Hepatocyte (in vitro differentiated cells): ENCODE measurements around the gene TRPM6. TPM values are rescaled to one million over a fixed set of nuclear protein-coding genes. Genes with fewer than 3 reads are reported as not detected.
"Not testable (repeated sequence)": the region's sequence is repeated elsewhere in the genome, so short reads cannot be mapped to it uniquely, and the experiment has no call there.

Experiments
- DNase-seq: peaks from one replicate; pipeline ENCODE4 v3.0.0-alpha.2; 2016; ENCODE audit warnings: low spot score
- H2AFZ ChIP-seq: fragments of 200-600 bp; sonication (generic); 2 replicates; pipeline ENCODE4 v1.6.0; 2016; ENCODE audit warnings: antibody characterized with exemption, mild to moderate bottlenecking
- H3K27ac ChIP-seq: fragments of 200-600 bp; sonication (generic); 2 replicates; pipeline ENCODE4 v1.5.1; 2016; ENCODE audit warnings: mild to moderate bottlenecking
- H3K27me3 ChIP-seq: fragments of 200-600 bp; sonication (generic); 2 replicates; pipeline ENCODE4 v1.6.1; 2016
- H3K36me3 ChIP-seq: fragments of 200-600 bp; sonication (generic); replicated peaks from 2 replicates; pipeline ENCODE4 v1.5.1; 2016; ENCODE audit warnings: low read depth; ENCODE audit not compliant: insufficient read depth
- H3K4me1 ChIP-seq: fragments of 200-600 bp; sonication (generic); 2 replicates; pipeline ENCODE4 v1.5.1; 2016; ENCODE audit warnings: mild to moderate bottlenecking, moderate library complexity; ENCODE audit not compliant: insufficient read depth
- H3K4me2 ChIP-seq: fragments of 200-600 bp; sonication (generic); 2 replicates; pipeline ENCODE4 v1.6.0; 2016
- H3K4me3 ChIP-seq: fragments of 200-600 bp; sonication (generic); 2 replicates; pipeline ENCODE4 v1.5.1; 2016; ENCODE audit warnings: mild to moderate bottlenecking
- H3K79me2 ChIP-seq: fragments of 200-600 bp; sonication (generic); 2 replicates; pipeline ENCODE4 v1.6.0; 2017; ENCODE audit warnings: mild to moderate bottlenecking
- H3K9me2 ChIP-seq: fragments of 200-600 bp; sonication (generic); replicated peaks from 2 replicates; pipeline ENCODE4 v1.6.0; 2017; ENCODE audit warnings: mild to moderate bottlenecking; ENCODE audit not compliant: insufficient read depth
- H3K9me3 ChIP-seq: fragments of 200-600 bp; sonication (generic); 2 replicates; pipeline ENCODE4 v1.5.1; 2016; ENCODE audit warnings: low read depth, mild to moderate bottlenecking
- H4K20me1 ChIP-seq: fragments of 200-600 bp; sonication (generic); 2 replicates; pipeline ENCODE4 v1.6.0; 2016; ENCODE audit warnings: mild to moderate bottlenecking; ENCODE audit not compliant: insufficient read depth, poor library complexity, severe bottlenecking
- CTCF ChIP-seq: fragments of 200-600 bp; sonication (generic); IDR thresholded peaks from 2 replicates; pipeline ENCODE4 v1.5.1; 2016; ENCODE audit warnings: antibody characterized with exemption, mild to moderate bottlenecking; ENCODE audit not compliant: poor library complexity
- EZH2 ChIP-seq: fragments of 200-600 bp; sonication (generic); IDR thresholded peaks from 2 replicates; pipeline ENCODE4 v1.6.1; 2016; ENCODE audit warnings: antibody characterized with exemption, mild to moderate bottlenecking, borderline replicate concordance
- EZH2phosphoT487 ChIP-seq: fragments of 200-600 bp; sonication (generic); IDR thresholded peaks from one replicate; pipeline ENCODE4 v1.6.1; 2018; ENCODE audit warnings: antibody characterized with exemption, mild to moderate bottlenecking, low read depth, moderate library complexity; ENCODE audit not compliant: unreplicated experiment, severe bottlenecking
- WGBS: methylation state at CpG from one replicate; pipeline ENCODE4 v1.1.6; 2016; ENCODE audit warnings: low lambda C conversion rate; ENCODE audit errors: missing lambda C conversion rate; 5-methylcytosine and 5-hydroxymethylcytosine counted together
- polyA plus RNA-seq: library from polyadenylated mRNA; unstranded; fragments of >200 nt; fragmentation: Nextera tagmentation; extraction: Ambion mirVana; gene quantifications from 2 replicates; pipeline ENCODE4 v1.2.1, GENCODE V29; 2016
- total RNA-seq: library from RNA; depleted of rRNA; stranded (reverse); fragments of >200 nt; gene quantifications from 2 replicates; pipeline ENCODE4 v1.2.3, GENCODE V29; 2014

TRPM6 gene
- total and polyA plus RNA-seq, 2 experiments from 2014 or later: 3.7 to 19.0 TPM

- Histone ChIP-seq H3K4me2 (no peak overlapping the region), H2AFZ (no peak overlapping the region), H3K36me3 (no peaks in the 10 kb centered on the region), H3K27me3 (no peaks in the 10 kb centered on the region), H4K20me1 (no peaks in the 10 kb centered on the region), H3K79me2 (no peaks in the 10 kb centered on the region), H3K4me3 (no peak overlapping the region), H3K27ac (no peak overlapping the region), H3K9me3 (no peaks in the 10 kb centered on the region), H3K4me1 (no peaks in the 10 kb centered on the region), H3K9me2 (no peaks in the 10 kb centered on the region)
- 86% methylated on average over 3 of the region's 3 CpGs for WGBS
- DNase-seq: no peak
- TF ChIP-seq EZH2: no peak
These were observed 19.4 kb upstream of the TRPM6 start for GRCh38 chr9:74907085-74907484.

GRCh38 chr9:74901001-74901400 is 13.3 kb upstream of the TRPM6 start:
- Histone ChIP-seq H3K36me3 (no peaks in the 10 kb centered on the region), H2AFZ (no peak overlapping the region), H3K27me3 (no peaks in the 10 kb centered on the region), H3K4me2 (no peak overlapping the region), H4K20me1 (no peaks in the 10 kb centered on the region), H3K9me2 (no peaks in the 10 kb centered on the region), H3K9me3 (no peaks in the 10 kb centered on the region), H3K4me3 (no peak overlapping the region), H3K79me2 (no peaks in the 10 kb centered on the region), H3K27ac (no peak overlapping the region), H3K4me1 (peaks cover 11% of the 10 kb centered on the region)
- TF ChIP-seq EZH2phosphoT487 (no peak), CTCF (no peak), EZH2 (no peak)
- DNase-seq: peak; percentile 34

- WGBS: 93% methylated on average over 3 of the region's 3 CpGs
- not testable (repeated sequence) for H3K9me3 ChIP-seq
- peaks cover 21% of the 10 kb centered on the region for H3K79me2 ChIP-seq
These were observed 728 bp upstream of the TRPM6 start for GRCh38 chr9:74888449-74888848.

GRCh38 chr9:74887981-74888370 is 255 bp upstream of the TRPM6 start:
- no peak for DNase-seq
- WGBS: 52% methylated on average over 4 of the region's 4 CpGs
- peak overlapping the region; percentile 90 for H2AFZ ChIP-seq
- peaks cover 26% of the 10 kb centered on the region for H3K79me2 ChIP-seq
- peak overlapping the region; percentile 86 for H3K4me2 ChIP-seq
- peak overlapping the region; percentile 74 for H3K27ac ChIP-seq
- no peaks in the 10 kb centered on the region for H3K27me3 ChIP-seq
- no peaks in the 10 kb centered on the region for H3K9me2 ChIP-seq
- H3K36me3 ChIP-seq: no peaks in the 10 kb centered on the region
- TF ChIP-seq EZH2phosphoT487 (no peak), CTCF (no peak), EZH2 (no peak)
- H3K4me3 ChIP-seq: peak overlapping the region; percentile 85
- no peaks in the 10 kb centered on the region for H3K9me3 ChIP-seq
- peaks cover 4% of the 10 kb centered on the region for H3K4me1 ChIP-seq
- H4K20me1 ChIP-seq: no peaks in the 10 kb centered on the region

More at GRCh38 chr9:74888449-74888848, 728 bp upstream of the TRPM6 start:
- not testable (repeated sequence) for H3K9me2 ChIP-seq, H4K20me1 ChIP-seq, H3K27ac ChIP-seq, H3K4me3 ChIP-seq, H3K27me3 ChIP-seq, H3K4me1 ChIP-seq, DNase-seq, H3K36me3 ChIP-seq, H2AFZ ChIP-seq, H3K4me2 ChIP-seq
